DMS 273 (cell line): ENCODE measurements around the gene CFAP107.
"Not testable (repeated sequence)": the region's sequence is repeated elsewhere in the genome, so short reads cannot be mapped to it uniquely, and the experiment has no call there.

Experiments
- DNase-seq: peaks from one replicate; lab custom pipeline; 2025; ENCODE audit not compliant: unreplicated experiment; lab: John Stamatoyannopoulos, UW

Gene CFAP107

GRCh38 chr1:12776801-12777557 lies 31.0 kb downstream of the CFAP107 start:
- no peak for DNase-seq

DNA sequence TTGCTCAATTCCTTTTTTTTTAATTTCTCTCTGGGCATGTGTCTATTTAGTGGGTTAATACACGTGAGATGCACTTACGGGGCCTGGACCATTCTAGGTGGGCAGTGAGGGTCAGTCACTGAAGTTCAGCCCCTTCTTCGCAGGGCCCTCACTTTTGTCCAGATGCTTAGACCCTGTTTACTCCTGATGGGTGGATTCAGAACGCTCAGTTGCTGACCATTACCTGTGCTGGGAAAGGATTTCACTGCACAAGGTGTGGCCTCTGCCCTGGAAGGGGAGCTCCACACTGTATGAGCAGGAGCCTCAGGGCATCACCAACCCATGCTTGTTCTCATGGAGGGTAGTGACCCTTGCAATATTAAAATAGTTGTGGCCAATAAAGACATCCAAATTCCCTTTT lies 32.1 kb downstream of the CFAP107 start:
- DNase-seq: no peak

DNA sequence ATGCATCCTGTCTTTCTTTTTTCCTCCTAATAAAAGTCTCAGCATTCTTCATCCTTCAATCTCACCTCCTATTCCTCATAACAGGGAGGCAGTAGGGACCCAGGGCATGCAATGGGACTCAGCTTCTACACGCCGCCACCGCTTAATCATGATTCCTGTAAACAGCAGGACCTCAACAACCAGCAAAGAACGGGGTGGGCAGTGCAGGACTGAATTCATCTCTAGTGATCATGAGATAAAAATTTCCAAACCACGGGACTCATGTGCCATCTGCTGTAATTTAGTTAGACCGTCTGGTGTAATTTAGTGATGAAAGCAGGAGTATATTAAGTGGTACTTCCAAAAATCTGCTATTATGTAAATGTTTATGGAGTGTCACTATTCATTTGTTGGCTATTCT lies 32.9 kb downstream of the CFAP107 start:
- peak; percentile 9 for DNase-seq

DNA sequence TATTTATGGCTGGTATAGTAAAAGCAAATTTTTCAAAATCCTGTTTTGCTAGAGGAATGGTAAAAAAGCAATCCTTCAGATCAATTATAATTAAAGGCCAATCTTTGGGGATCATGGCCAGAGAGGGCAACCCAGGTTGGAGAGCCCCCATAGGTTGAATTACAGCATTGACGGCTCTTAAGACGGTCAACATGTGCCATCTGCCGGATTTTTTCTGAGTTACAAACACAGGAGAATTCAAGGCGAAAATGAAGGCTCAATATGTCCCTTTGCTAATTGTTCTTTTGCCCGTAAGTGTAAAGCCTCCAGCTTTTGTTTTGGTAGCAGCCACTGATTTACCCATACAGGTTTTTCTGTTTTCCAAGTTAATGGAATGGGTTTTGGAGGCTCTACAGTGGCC lies 35.5 kb downstream of the CFAP107 start:
- DNase-seq: peak; percentile 61

DNA sequence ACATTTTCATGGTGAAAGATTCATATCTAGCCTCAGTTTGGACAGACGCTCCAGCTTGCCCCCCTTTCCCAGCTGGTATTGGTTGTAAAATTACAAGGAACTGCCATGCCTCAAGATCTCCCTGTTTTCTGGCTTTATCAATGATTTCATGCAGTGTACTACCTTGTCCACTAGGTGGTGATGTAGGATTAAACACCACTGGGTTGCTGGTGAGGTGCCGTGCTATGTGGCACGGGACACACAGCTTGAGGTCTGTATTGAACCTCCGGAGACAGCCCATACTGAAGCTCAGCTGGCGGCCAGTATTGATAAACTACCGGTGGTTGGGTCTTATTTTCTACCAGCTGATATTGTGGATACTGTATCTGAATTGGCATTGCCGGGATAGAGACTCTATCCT lies 37.8 kb downstream of the CFAP107 start:
- DNase-seq: peak; percentile 66

GRCh38 chr1:12784729-12785128 lies 38.7 kb downstream of the CFAP107 start:
- peak; percentile 2 for DNase-seq

GRCh38 chr1:12791097-12791496 lies 45.1 kb downstream of the CFAP107 start, which contains the start of gene PRAMEF1:
PRAMEF1 (plus strand) TSS chr1:12791397; CDS start chr1:12793228, 1,831 bp downstream.
- not testable (repeated sequence) for DNase-seq

DNA sequence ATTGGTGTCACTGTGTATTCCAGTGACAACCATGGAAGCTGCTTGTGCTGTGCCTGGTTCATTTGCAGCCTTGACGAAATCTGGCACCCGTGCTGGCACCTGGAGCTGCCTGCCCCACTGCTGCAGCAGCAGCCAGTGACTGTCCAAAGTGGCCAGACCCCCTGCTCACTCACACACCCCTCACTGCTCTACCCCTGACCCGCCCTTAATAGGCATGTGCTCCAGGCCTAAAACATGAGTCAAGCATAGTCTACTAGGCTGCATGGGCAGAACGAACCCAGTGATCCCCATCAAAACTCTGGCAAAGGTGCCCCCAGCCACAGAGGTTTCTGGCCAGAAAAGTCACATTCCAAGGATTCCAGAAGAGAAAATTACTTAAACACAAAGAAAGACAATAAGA lies 52.9 kb downstream of the CFAP107 start:
- no peak for DNase-seq

DNA sequence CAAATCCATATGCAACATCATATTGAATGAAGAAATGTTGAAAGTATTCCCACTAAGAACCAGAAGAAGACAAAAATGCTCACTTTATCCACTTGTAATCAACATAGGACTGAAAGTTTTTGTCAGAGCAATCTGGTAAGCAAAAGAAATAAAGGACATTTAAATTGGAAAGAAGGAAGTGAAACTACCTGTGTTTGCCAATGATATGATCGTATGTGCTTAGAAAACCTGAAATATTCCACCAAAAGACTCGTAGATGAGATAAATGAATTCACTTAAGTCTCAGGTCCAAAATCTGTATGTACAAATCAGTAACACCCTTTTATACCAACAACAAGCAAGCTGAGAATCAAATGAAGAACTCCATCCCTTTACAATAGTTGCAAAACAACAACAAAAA lies 53.7 kb downstream of the CFAP107 start:
- DNase-seq: no peak

DNA sequence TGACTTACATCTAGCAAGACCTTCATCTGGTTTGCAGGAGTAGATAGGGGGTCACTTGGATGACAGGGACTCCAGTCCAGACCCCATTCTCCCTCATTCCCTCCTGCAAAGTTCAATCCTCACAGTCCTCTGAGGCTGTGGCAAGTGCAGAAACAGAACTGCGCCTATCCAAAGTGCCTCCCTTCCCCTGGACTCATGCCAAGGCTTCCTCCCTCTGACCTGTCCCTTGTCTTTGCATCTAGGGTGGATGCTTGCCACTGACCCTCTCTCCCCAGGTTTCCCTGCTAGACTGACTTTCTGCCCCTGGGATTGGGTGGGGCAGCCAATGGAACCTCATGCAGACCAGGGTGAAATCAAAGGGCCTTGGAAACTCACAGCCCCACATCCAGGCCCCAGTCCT lies 63.9 kb downstream of the CFAP107 start:
- DNase-seq: no peak

GRCh38 chr1:12810691-12811408 lies 64.8 kb downstream of the CFAP107 start:
- no peak for DNase-seq

GRCh38 chr1:12811409-12811784 lies 65.4 kb downstream of the CFAP107 start:
- DNase-seq: no peak
